Measurements from ENCODE around the gene DLX6. TPM values are rescaled to one million over a fixed set of nuclear protein-coding genes. Genes with fewer than 3 reads are reported as not detected.

DLX6 gene
- total and polyA plus RNA-seq, 2 of the 8 experiments (the other 6 are each of a cell fraction or from before 2014, with no cell fraction given): not detected

DNA sequence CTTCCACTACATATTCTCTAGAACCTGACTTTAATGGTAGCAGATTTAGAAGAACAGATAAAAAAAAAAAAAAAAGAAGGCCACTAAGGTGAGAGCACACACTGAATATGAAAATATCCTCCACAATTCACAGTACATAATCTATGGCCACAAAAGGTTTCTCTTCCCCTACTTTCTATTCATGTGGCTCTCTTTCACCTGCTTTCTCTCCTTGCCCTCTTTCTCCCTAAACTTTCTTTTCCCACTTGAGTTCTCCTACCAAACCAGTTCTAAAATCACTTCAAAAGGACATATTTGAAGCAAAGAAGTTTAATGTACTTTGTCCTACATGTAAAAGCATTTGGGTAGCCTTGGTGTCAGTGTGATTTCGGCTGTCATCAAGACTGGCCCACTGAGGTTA, 18.5 kb upstream of the DLX6 start:
- Histone ChIP-seq H3K14ac (ENCODE audit: insufficient read length) (no peak overlapping the region), H3K79me1 (ENCODE audit: low read depth, low read length) (no peaks in the 10 kb centered on the region), H4K8ac (ENCODE audit: extremely low read depth, insufficient read depth, low read length) (no peak overlapping the region), H3K18ac (ENCODE audit: extremely low read depth, low read length) (no peak overlapping the region), H4K91ac (replicated peaks; ENCODE audit: insufficient read length, low read length) (no peak overlapping the region), H2BK12ac (ENCODE audit: low read depth, low read length) (no peak overlapping the region), H2AFZ (ENCODE audit: low read length) (no peak overlapping the region), H2BK120ac (replicated peaks; ENCODE audit: low read depth, low read length) (no peak overlapping the region), H3K4ac (replicated peaks; ENCODE audit: insufficient read length, low read depth, low read length) (no peak overlapping the region), H3K27ac (ENCODE audit: low read depth, low read length) (no peak overlapping the region), H3K23ac (ENCODE audit: insufficient read length) (no peak overlapping the region), H2BK20ac (ENCODE audit: low read length) (no peak overlapping the region), H2BK5ac (ENCODE audit: low read depth, low read length) (no peak overlapping the region), H3K4me2 (ENCODE audit: insufficient read depth in 1 of 2, low read depth in 2 of 2, low read length in 2 of 2) (no peak overlapping the region), H2BK15ac (ENCODE audit: low read length) (no peak overlapping the region), H3K27me3 (replicated peaks in 1 of 4; ENCODE audit: control insufficient read depth in 3 of 4, extremely low read depth in 1 of 4, insufficient read depth in 3 of 4, low read length in 3 of 4) (peaks cover 29 to 55% (median 44%) of the 10 kb centered on the region in 4 experiments), H3K9ac (replicated peaks in 1 of 4; ENCODE audit: extremely low read depth in 1 of 4, low read depth in 3 of 4, low read length in 3 of 4) (no peak overlapping the region), H3K36me3 (ENCODE audit: control insufficient read depth in 2 of 4, insufficient read depth in 4 of 4, low read length in 3 of 4) (no peaks in the 10 kb centered on the region), H4K20me1 (replicated peaks in 1 of 2; ENCODE audit: control insufficient read depth in 1 of 2, insufficient read depth in 2 of 2, low read length in 2 of 2) (peaks cover 0 to 3% of the 10 kb centered on the region in 2 experiments), H3K4me3 (ENCODE audit: extremely low read depth in 1 of 4, insufficient read depth in 2 of 4, low read depth in 3 of 4, low read length in 4 of 4) (no peak overlapping the region), H2AK5ac (ENCODE audit: low read depth, low read length) (no peak overlapping the region), H4K5ac (ENCODE audit: insufficient read length, low read depth, low read length) (no peak overlapping the region), H3K4me1 (replicated peaks in 1 of 4; ENCODE audit: control insufficient read depth in 3 of 4, insufficient read depth in 4 of 4, low read length in 3 of 4) (peaks cover 6 to 12% (median 9%) of the 10 kb centered on the region in 4 experiments; a peak in 6 of 7 replicates), H3K79me2 (ENCODE audit: control insufficient read depth in 1 of 2, insufficient read depth in 2 of 2, low read length in 2 of 2) (no peaks in the 10 kb centered on the region), H3K56ac (replicated peaks; ENCODE audit: insufficient read length, low read depth, low read length) (no peak overlapping the region), H3K9me3 (ENCODE audit: insufficient read depth in 2 of 2, low read depth in 1 of 2, low read length in 1 of 2) (no peaks in the 10 kb centered on the region), H3K23me2 (ENCODE audit: low read depth, low read length) (peaks cover 2% of the 10 kb centered on the region; the same call in 1 of the 2 replicates)
- FAIRE-seq (no peak), DNase-seq (ENCODE audit: low read depth in 1 of 2, low spot score in 2 of 2) (no peak)
- 64% methylated on average over 1 of the region's 1 CpG; no CpG with 5 or more reads in 1 of the 2 experiments for WGBS, 2 experiments (ENCODE audit: extremely low coverage in 1 of 2, insufficient coverage in 1 of 2, insufficient read length in 1 of 2, insufficient replicate concordance in 2 of 2, low coverage in 1 of 2, low lambda C conversion rate in 2 of 2, missing lambda C conversion rate in 1 of 2)
- no peak for TF ChIP-seq SIX5 (IDR thresholded peaks at IDR 0.05; ENCODE audit: low read depth, low read length)
- TF ChIP-seq SIN3A (conservative IDR thresholded peaks at IDR 0.05 in 1 of 2, IDR thresholded peaks at IDR 0.05 in 1 of 2; ENCODE audit: low read depth in 1 of 2, low read length in 2 of 2): no peak
- TF ChIP-seq HDAC6 (IDR thresholded peaks at IDR 0.05; ENCODE audit: low read depth, low read length): no peak
- no peak for TF ChIP-seq JUND (IDR thresholded peaks at IDR 0.05; ENCODE audit: low read length)
- ChIA-PET CTCF (ENCODE audit: partially characterized antibody) (interaction anchor here (1.2 to 6.0 kb wide), 5 partner anchors 8 to 257 kb away, joined by 3 to 32 read pairs (median 4); no protein-coding TSS in a partner anchor), POLR2A (ENCODE audit: partially characterized antibody) (no interaction called here)
